SK-N-SH treated with all-trans-retinoic acid at 6 μM for 48 hours (cell line): ENCODE measurements around the gene OMD.

Experiments
- ATAC-seq: fragments of 200-7000 bp; cut with Tn5 transposase; 3 replicates; pipeline ENCODE4 v1.9.1; 2020; ENCODE audit warnings: mild to moderate bottlenecking, moderate library complexity
- ARNTL ChIP-seq: fragments of 450-650 bp; formaldehyde crosslinking; IDR thresholded peaks from 2 replicates; pipeline ENCODE4 v1.5.0; 2020; ENCODE audit warnings: low read depth, mild to moderate bottlenecking, moderate library complexity, borderline replicate concordance
- BACH2 ChIP-seq: fragments of 250-450 bp; sonication (Bioruptor Pico); IDR thresholded peaks from 2 replicates; pipeline ENCODE4 v1.9.0; 2021; ENCODE audit warnings: mild to moderate bottlenecking, borderline replicate concordance
- CSDC2 ChIP-seq: fragments of 250-450 bp; sonication (Bioruptor Pico); IDR thresholded peaks from 2 replicates; pipeline ENCODE4 v1.5.0; 2020; ENCODE audit warnings: mild to moderate bottlenecking, moderate library complexity
- ESRRG ChIP-seq: fragments of 250-450 bp; sonication (Bioruptor Pico); IDR thresholded peaks from 2 replicates; pipeline ENCODE4 v1.6.1; 2021; ENCODE audit warnings: mild to moderate bottlenecking
- ISL1 ChIP-seq: fragments of 250-450 bp; sonication (Bioruptor Pico); IDR thresholded peaks from 2 replicates; pipeline ENCODE4 v2.1.2; 2022; ENCODE audit warnings: mild to moderate bottlenecking, moderate library complexity
- OSR1 ChIP-seq: fragments of 250-450 bp; sonication (Bioruptor Pico); IDR thresholded peaks from 2 replicates; pipeline ENCODE4 v1.8.0; 2022; ENCODE audit warnings: moderate library complexity, mild to moderate bottlenecking, inconsistent platforms
- PPARA ChIP-seq: fragments of 250-450 bp; sonication (Bioruptor Pico); IDR thresholded peaks from 2 replicates; pipeline ENCODE4 v1.5.0; 2020; ENCODE audit warnings: mild to moderate bottlenecking, borderline replicate concordance
- SNAI2 ChIP-seq: fragments of 250-450 bp; sonication (Bioruptor Pico); IDR thresholded peaks from 2 replicates; pipeline ENCODE4 v1.5.0; 2020; ENCODE audit warnings: mild to moderate bottlenecking, moderate library complexity
- TCF4 ChIP-seq: fragments of 250-450 bp; sonication (Bioruptor Pico); IDR thresholded peaks from 2 replicates; pipeline ENCODE4 v1.8.0; 2021; ENCODE audit warnings: mild to moderate bottlenecking, moderate library complexity, borderline replicate concordance
- TOX ChIP-seq: fragments of 250-450 bp; sonication (Bioruptor Pico); IDR thresholded peaks from 2 replicates; pipeline ENCODE4 v1.8.0; 2021; ENCODE audit warnings: mild to moderate bottlenecking, moderate library complexity, borderline replicate concordance
- ZC3H10 ChIP-seq: fragments of 250-450 bp; sonication (Bioruptor Pico); IDR thresholded peaks from 2 replicates; pipeline ENCODE4 v1.5.1; 2021; ENCODE audit warnings: mild to moderate bottlenecking, moderate library complexity
- ZFP3 ChIP-seq: fragments of 250-450 bp; sonication (Bioruptor Pico); IDR thresholded peaks from 2 replicates; pipeline ENCODE4 v1.5.0; 2020; ENCODE audit warnings: mild to moderate bottlenecking, moderate library complexity
- ZFP30 ChIP-seq: fragments of 450-650 bp; formaldehyde crosslinking; IDR thresholded peaks from 2 replicates; pipeline ENCODE4 v1.5.0; 2022; ENCODE audit warnings: mild to moderate bottlenecking, moderate library complexity
- ZNF565 ChIP-seq: fragments of 450-650 bp; formaldehyde crosslinking; conservative IDR thresholded peaks from 2 replicates; pipeline ENCODE4 v1.5.0; 2020; ENCODE audit warnings: low read depth, mild to moderate bottlenecking, moderate library complexity
- ZNF70 ChIP-seq: fragments of 450-650 bp; formaldehyde crosslinking; IDR thresholded peaks from 2 replicates; pipeline ENCODE4 v1.5.0; 2020; ENCODE audit warnings: mild to moderate bottlenecking, moderate library complexity
- ZNF8 ChIP-seq: fragments of 450-650 bp; formaldehyde crosslinking; IDR thresholded peaks from 2 replicates; pipeline ENCODE4 v1.5.0; 2020; ENCODE audit warnings: mild to moderate bottlenecking, moderate library complexity
- TF ChIP-seq, protein P1 (sequence below): fragments of 250-450 bp; sonication (Bioruptor Pico); IDR thresholded peaks from 2 replicates; pipeline ENCODE4 v1.5.1; 2021; ENCODE audit warnings: mild to moderate bottlenecking, moderate library complexity
- TF ChIP-seq, protein P2 (sequence below): fragments of 250-450 bp; sonication (Bioruptor Pico); IDR thresholded peaks from 2 replicates; pipeline ENCODE4 v1.8.0; 2020; ENCODE audit warnings: mild to moderate bottlenecking, moderate library complexity, borderline replicate concordance
- TF ChIP-seq, protein P3 (sequence below): fragments of 250-450 bp; sonication (Bioruptor Pico); IDR thresholded peaks from 2 replicates; pipeline ENCODE4 v1.8.0; 2021; ENCODE audit warnings: low read depth, mild to moderate bottlenecking, moderate library complexity, borderline replicate concordance
- TF ChIP-seq, protein P4 (sequence below): fragments of 250-450 bp; sonication (Bioruptor Pico); IDR thresholded peaks from 2 replicates; pipeline ENCODE4 v1.5.0; 2020; ENCODE audit warnings: mild to moderate bottlenecking, moderate library complexity
- TF ChIP-seq, protein P5 (sequence below): fragments of 250-450 bp; sonication (Bioruptor Pico); IDR thresholded peaks from 2 replicates; pipeline ENCODE4 v1.5.1; 2020; ENCODE audit warnings: low read depth, mild to moderate bottlenecking, moderate library complexity

Gene OMD

DNA sequence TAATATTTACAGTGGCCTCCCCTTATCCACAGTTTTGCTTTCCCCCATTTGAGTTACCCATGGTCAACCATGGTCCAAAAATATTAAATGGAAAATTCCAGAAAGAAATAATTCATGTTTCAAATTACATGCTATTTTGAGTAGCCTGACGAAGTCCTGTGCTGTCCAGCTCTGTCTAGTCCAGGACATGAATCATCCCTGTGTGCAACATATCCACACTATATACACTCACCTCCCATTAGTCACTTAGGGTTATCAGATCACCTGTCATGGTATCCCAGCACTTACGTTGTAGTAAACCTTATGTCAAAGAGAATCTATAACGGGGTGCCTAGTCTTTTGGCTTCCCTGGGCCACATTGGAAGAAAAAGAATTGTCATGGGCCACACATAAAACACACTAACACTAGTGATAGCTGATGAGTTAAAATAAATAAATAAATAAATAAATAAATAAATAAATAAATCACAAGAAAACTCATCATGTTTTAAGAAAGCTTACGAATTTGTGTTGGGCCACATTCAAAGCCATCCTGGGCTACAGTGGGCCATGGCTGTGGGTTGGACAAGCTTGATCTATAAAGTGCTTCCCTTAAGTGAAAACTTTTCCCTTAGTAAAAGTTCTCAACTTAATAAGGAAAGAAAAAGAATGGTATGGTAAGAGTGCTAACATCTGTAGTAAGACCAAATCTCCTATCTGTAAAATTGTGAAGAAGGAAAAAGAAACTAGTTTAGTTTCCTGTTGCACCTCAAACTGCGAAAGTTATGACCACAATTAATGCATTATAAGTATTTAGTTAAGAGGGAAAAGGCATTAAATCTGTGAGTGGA, 15.9 kb upstream of the OMD start:
- peak; percentile 92 for ATAC-seq
- TF ChIP-seq ARNTL (CRISPR knock-in tag), result no peak
- TF ChIP-seq ISL1 (CRISPR knock-in tag), result 0 out of 2 replicates have a peak, but pooled peaks have one; percentile 42
- TF ChIP-seq TCF4 (CRISPR knock-in tag), result no peak
- TF ChIP-seq, all 23 proteins: peak for 1

DNA sequence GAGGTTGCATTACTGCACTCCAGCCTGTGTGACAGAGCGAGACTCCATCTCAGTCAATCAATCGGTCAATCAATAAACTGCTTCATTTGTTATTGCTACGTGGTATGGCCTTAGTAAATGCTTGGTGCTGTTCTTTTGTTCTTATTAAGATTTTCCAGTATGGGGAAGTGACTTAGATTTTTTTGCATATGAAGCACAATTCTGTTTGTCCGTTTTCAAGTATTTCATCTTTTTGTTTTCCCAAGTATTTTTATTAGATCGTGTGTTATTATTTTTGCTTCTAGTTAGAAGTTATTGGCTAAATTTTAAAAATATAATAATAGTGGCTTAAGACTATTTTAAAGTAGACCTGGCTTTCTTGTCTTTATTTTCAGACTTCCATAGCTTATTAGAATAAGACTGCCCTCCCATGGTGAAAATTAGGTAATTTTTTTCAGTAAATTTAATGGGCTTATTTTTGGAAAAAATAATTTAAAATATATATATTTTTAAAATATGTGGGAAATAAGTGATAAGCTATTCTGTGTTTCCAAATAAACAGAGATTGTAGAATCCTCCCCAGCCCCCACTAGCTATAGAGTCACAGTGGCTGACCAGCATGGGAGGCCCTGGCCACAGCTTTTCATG, 14.7 kb upstream of the OMD start:
- ATAC-seq, result no peak
- no peak for TF ChIP-seq TOX (CRISPR knock-in tag)
- TF ChIP-seq OSR1 (CRISPR knock-in tag), result no peak
- TF ChIP-seq, protein P1, sequence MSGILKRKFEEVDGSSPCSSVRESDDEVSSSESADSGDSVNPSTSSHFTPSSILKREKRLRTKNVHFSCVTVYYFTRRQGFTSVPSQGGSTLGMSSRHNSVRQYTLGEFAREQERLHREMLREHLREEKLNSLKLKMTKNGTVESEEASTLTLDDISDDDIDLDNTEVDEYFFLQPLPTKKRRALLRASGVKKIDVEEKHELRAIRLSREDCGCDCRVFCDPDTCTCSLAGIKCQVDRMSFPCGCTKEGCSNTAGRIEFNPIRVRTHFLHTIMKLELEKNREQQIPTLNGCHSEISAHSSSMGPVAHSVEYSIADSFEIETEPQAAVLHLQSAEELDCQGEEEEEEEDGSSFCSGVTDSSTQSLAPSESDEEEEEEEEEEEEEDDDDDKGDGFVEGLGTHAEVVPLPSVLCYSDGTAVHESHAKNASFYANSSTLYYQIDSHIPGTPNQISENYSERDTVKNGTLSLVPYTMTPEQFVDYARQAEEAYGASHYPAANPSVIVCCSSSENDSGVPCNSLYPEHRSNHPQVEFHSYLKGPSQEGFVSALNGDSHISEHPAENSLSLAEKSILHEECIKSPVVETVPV, result no peak
- no peak for TF ChIP-seq TCF4 (CRISPR knock-in tag)
- TF ChIP-seq ESRRG (CRISPR knock-in tag), result no peak
- TF ChIP-seq ZC3H10 (CRISPR knock-in tag), result no peak
- no peak for TF ChIP-seq ZNF8
- no peak for TF ChIP-seq ARNTL (CRISPR knock-in tag)
- no peak for TF ChIP-seq BACH2 (CRISPR knock-in tag)
- TF ChIP-seq, protein P2, sequence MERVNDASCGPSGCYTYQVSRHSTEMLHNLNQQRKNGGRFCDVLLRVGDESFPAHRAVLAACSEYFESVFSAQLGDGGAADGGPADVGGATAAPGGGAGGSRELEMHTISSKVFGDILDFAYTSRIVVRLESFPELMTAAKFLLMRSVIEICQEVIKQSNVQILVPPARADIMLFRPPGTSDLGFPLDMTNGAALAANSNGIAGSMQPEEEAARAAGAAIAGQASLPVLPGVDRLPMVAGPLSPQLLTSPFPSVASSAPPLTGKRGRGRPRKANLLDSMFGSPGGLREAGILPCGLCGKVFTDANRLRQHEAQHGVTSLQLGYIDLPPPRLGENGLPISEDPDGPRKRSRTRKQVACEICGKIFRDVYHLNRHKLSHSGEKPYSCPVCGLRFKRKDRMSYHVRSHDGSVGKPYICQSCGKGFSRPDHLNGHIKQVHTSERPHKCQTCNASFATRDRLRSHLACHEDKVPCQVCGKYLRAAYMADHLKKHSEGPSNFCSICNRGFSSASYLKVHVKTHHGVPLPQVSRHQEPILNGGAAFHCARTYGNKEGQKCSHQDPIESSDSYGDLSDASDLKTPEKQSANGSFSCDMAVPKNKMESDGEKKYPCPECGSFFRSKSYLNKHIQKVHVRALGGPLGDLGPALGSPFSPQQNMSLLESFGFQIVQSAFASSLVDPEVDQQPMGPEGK (CRISPR knock-in tag), result no peak
- TF ChIP-seq PPARA (CRISPR knock-in tag), result no peak
- TF ChIP-seq, protein P3, sequence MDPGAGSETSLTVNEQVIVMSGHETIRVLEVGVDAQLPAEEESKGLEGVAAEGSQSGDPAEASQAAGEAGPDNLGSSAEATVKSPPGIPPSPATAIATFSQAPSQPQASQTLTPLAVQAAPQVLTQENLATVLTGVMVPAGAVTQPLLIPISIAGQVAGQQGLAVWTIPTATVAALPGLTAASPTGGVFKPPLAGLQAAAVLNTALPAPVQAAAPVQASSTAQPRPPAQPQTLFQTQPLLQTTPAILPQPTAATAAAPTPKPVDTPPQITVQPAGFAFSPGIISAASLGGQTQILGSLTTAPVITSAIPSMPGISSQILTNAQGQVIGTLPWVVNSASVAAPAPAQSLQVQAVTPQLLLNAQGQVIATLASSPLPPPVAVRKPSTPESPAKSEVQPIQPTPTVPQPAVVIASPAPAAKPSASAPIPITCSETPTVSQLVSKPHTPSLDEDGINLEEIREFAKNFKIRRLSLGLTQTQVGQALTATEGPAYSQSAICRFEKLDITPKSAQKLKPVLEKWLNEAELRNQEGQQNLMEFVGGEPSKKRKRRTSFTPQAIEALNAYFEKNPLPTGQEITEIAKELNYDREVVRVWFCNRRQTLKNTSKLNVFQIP (CRISPR knock-in tag), result no peak
- TF ChIP-seq, protein P4, sequence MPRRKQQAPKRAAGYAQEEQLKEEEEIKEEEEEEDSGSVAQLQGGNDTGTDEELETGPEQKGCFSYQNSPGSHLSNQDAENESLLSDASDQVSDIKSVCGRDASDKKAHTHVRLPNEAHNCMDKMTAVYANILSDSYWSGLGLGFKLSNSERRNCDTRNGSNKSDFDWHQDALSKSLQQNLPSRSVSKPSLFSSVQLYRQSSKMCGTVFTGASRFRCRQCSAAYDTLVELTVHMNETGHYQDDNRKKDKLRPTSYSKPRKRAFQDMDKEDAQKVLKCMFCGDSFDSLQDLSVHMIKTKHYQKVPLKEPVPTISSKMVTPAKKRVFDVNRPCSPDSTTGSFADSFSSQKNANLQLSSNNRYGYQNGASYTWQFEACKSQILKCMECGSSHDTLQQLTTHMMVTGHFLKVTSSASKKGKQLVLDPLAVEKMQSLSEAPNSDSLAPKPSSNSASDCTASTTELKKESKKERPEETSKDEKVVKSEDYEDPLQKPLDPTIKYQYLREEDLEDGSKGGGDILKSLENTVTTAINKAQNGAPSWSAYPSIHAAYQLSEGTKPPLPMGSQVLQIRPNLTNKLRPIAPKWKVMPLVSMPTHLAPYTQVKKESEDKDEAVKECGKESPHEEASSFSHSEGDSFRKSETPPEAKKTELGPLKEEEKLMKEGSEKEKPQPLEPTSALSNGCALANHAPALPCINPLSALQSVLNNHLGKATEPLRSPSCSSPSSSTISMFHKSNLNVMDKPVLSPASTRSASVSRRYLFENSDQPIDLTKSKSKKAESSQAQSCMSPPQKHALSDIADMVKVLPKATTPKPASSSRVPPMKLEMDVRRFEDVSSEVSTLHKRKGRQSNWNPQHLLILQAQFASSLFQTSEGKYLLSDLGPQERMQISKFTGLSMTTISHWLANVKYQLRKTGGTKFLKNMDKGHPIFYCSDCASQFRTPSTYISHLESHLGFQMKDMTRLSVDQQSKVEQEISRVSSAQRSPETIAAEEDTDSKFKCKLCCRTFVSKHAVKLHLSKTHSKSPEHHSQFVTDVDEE (CRISPR knock-in tag), result no peak
- no peak for TF ChIP-seq ISL1 (CRISPR knock-in tag)
- TF ChIP-seq, protein P5, sequence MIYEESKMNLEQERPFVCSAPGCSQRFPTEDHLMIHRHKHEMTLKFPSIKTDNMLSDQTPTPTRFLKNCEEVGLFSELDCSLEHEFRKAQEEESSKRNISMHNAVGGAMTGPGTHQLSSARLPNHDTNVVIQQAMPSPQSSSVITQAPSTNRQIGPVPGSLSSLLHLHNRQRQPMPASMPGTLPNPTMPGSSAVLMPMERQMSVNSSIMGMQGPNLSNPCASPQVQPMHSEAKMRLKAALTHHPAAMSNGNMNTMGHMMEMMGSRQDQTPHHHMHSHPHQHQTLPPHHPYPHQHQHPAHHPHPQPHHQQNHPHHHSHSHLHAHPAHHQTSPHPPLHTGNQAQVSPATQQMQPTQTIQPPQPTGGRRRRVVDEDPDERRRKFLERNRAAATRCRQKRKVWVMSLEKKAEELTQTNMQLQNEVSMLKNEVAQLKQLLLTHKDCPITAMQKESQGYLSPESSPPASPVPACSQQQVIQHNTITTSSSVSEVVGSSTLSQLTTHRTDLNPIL (CRISPR knock-in tag), result no peak
- TF ChIP-seq, all 23 proteins: peak for 0

DNA sequence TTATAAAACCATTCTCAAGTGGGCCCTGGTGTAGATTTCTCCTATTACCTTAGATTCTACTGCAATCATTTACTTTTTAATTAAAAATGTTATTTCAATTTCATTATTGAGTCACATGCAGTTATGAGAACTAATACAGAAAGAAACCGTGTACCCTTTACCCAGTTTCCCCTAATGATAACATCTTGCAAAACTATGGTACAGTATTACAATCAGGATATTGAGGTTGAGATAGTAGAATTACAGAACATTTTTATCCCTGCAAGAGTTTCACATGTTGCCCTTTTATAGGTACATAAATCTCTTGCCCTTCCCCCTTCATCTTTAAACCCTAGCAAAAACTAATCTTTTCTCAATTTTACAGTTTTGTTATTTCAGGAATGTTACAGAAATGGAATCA, 11.0 kb upstream of the OMD start:
- TF ChIP-seq TCF4 (CRISPR knock-in tag) (no peak), ESRRG (CRISPR knock-in tag) (no peak), ZFP3 (no peak), CSDC2 (CRISPR knock-in tag) (no peak), PPARA (CRISPR knock-in tag) (no peak), ISL1 (CRISPR knock-in tag) (no peak), TOX (CRISPR knock-in tag) (no peak), ZFP30 (no peak), ZNF70 (CRISPR knock-in tag) (no peak), SNAI2 (no peak), ZNF8 (no peak), ZNF565 (no peak), ZC3H10 (CRISPR knock-in tag) (no peak)
- TF ChIP-seq, protein P3 (CRISPR knock-in tag), result no peak
- TF ChIP-seq, protein P5 (CRISPR knock-in tag), result no peak
- ATAC-seq, result no peak
